HUES64 (cell line): Measurements from ENCODE around the gene UIMC1.

Experiments used
- H3K27ac ChIP-seq: 2 replicates; pipeline ENCODE4 v1.7.0; 2013; ENCODE audit warnings: low read depth, low read length, inconsistent platforms
- H3K27me3 ChIP-seq: 2 replicates; pipeline ENCODE4 v1.6.1; 2013; ENCODE audit warnings: mild to moderate bottlenecking, low read length; ENCODE audit not compliant: insufficient read depth
- H3K36me3 ChIP-seq: 2 replicates; pipeline ENCODE4 v1.6.1; 2013; ENCODE audit warnings: mild to moderate bottlenecking, low read length; ENCODE audit not compliant: insufficient read depth
- H3K4me1 ChIP-seq: 2 replicates; pipeline ENCODE4 v1.6.1; 2013; ENCODE audit warnings: mild to moderate bottlenecking, low read length, moderate library complexity; ENCODE audit not compliant: insufficient read depth
- H3K4me3 ChIP-seq: 2 replicates; pipeline ENCODE4 v1.5.1; 2013; ENCODE audit warnings: mild to moderate bottlenecking, low read length, moderate library complexity
- H3K9ac ChIP-seq: 2 replicates; pipeline ENCODE4 v1.6.1; 2013; ENCODE audit warnings: mild to moderate bottlenecking, low read depth, low read length
- H3K9me3 ChIP-seq: 2 replicates; pipeline ENCODE4 v1.6.1; 2013; ENCODE audit warnings: low read depth, low read length; ENCODE audit not compliant: insufficient read depth
- WGBS: fragments of 150-250, 120-280 bp; methylation state at CpG from one replicate; pipeline ENCODE4 v1.1.7; 2013; ENCODE audit warnings: missing lambda C conversion rate; 5-methylcytosine and 5-hydroxymethylcytosine counted together

Gene UIMC1

DNA sequence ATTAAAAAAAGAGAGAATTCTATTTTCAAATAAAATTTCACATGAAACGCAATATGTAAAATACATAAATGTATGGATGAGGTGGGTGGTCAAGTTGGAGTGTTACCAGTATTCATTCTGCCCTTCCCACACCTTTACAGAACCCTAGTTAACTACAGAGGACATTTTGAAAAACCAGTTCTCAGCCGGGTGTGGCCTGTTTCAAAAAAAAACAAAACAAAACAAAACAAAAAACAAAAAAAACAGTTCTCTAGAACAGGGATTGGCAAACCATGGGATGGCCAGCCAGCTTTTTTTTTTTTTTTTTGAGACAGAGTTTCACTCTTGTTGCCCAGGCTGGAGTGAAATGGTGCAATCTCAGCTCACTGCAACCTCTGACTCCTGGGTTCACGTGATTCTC, 79.0 kb downstream of the UIMC1 start:
- Histone ChIP-seq H3K27me3 (no peaks in the 10 kb centered on the region), H3K27ac (no peak overlapping the region), H3K9me3 (no peaks in the 10 kb centered on the region), H3K9ac (no peak overlapping the region), H3K36me3 (peaks cover 35% of the 10 kb centered on the region), H3K4me1 (peaks cover 2% of the 10 kb centered on the region; the same call in 1 of the 2 replicates), H3K4me3 (no peak overlapping the region)
- 99% methylated on average over 2 of the region's 3 CpGs for WGBS

DNA sequence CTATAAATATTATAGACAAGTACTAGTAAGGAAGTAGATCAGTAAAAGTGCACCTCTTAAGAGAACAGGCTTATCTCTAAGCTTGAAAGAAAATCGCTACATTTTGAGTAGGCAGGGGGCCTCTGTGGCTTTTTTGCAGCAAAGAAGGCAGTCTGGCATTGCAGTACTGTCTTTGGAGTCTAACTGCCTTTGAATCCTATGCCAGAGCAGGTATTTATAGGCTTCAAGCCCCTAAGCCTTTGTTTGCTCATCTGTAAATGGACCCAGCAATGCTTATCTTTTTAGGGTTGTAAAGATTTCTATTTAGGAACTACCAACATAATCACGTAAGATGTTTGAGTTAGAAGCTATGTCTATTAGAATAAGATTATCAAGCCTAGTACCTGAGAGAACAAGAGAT, 83.8 kb downstream of the UIMC1 start:
- peaks cover 10% of the 10 kb centered on the region; the same call in 1 of the 2 replicates for H3K4me1 ChIP-seq
- no peak overlapping the region for H3K27ac ChIP-seq
- H3K36me3 ChIP-seq, result peaks cover 19% of the 10 kb centered on the region
- no peak overlapping the region for H3K9ac ChIP-seq
- WGBS, result 90% methylated on average over 1 of the region's 2 CpGs
- no peaks in the 10 kb centered on the region for H3K27me3 ChIP-seq
- no peak overlapping the region for H3K4me3 ChIP-seq
- H3K9me3 ChIP-seq, result no peaks in the 10 kb centered on the region

DNA sequence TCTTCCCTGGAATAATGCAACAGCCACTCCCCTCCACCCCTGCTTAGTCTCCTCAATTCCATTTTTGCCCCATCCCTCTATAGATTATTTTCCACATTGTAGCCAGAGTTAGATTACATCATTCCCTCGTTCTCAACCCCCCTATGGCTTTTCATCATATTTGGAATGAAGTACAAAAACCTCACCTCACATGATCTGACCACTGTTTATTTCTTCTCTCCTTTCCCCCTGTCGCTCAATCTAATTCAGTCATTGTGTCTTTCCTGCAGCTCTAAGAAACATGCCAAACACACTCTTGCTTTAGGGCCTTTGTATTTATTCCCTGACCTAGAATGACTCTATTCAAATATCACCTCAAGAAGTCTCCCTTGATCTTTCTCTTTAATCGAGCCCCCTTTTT, 84.9 kb downstream of the UIMC1 start:
- Histone ChIP-seq H3K36me3 (peaks cover 16% of the 10 kb centered on the region), H3K4me1 (peaks cover 10% of the 10 kb centered on the region; the same call in 1 of the 2 replicates), H3K9me3 (no peaks in the 10 kb centered on the region), H3K9ac (no peak overlapping the region), H3K27me3 (no peaks in the 10 kb centered on the region), H3K4me3 (no peak overlapping the region), H3K27ac (no peak overlapping the region)
- WGBS, result 82% methylated on average over 3 of the region's 3 CpGs

DNA sequence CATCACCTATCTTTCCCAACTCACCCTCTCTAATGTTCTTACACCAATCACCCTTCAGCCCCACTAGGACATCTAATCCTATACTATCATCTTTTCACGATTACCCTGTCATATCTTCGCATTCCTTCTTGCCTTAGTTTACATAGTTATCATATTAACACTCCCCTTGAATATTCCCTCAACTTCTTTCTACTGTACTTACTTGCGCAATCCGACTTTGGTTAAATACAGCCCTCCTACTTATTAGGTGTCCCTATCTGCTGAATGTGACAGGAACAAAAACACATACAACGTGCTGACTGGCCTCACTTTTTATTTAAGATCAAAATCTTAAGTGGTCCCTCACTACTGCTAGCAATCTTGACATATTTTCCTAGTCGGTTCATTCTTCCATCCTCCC, 88.0 kb downstream of the UIMC1 start:
- Histone ChIP-seq H3K36me3 (peaks cover 23% of the 10 kb centered on the region; the same call in 1 of the 2 replicates), H3K9me3 (no peaks in the 10 kb centered on the region), H3K4me3 (no peak overlapping the region), H3K9ac (no peak overlapping the region), H3K4me1 (peaks cover 10% of the 10 kb centered on the region; the same call in 1 of the 2 replicates), H3K27me3 (no peaks in the 10 kb centered on the region), H3K27ac (no peak overlapping the region)
- 94% methylated on average over 6 of the region's 6 CpGs for WGBS

DNA sequence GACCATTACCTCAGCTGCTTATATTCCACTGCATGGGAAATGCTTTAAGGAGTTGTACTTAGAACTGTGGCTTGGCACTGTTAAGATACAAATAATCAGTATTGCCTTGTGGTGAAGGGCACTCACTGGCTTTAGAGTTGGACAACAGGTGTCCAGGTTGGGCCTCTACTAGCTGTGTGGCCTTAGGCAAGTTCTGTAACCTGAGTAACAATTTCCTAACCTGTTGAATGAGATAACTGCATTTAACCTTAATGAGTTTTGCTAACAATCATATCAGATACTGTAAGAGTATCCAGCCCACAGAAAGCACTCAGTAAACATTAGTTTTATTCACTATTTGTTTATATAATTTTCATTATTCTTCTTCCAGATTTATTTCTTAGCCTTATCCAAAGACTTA, 90.2 kb downstream of the UIMC1 start:
- no peaks in the 10 kb centered on the region; the same call in 1 of the 2 replicates for H3K4me1 ChIP-seq
- H3K27ac ChIP-seq, result no peak overlapping the region
- no peaks in the 10 kb centered on the region for H3K9me3 ChIP-seq
- H3K27me3 ChIP-seq, result no peaks in the 10 kb centered on the region
- no peak overlapping the region for H3K9ac ChIP-seq
- peaks cover 24% of the 10 kb centered on the region for H3K36me3 ChIP-seq
- H3K4me3 ChIP-seq, result no peak overlapping the region

DNA sequence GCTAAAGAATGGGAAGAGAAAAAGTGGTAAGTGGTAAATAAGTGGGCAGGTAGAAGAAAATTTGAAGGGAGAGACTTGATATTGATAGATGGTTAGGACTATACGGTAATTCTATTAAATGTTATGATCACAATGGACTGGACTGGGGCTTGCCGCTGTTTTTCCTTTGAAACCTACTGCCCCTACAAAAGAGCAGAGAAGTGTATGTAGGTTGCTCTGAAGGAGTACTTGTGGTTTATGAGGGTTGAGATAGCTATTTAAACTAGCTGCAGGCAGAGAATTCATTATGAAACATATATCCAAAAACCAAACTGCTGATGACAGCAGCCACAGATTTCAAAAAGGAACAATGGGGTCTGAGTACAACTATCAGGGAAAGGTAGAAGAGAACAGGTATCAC, 90.7 kb downstream of the UIMC1 start:
- H3K9ac ChIP-seq, result no peak overlapping the region
- no peak overlapping the region for H3K27ac ChIP-seq
- H3K4me3 ChIP-seq, result no peak overlapping the region
- 87% methylated on average over 2 of the region's 2 CpGs for WGBS
- H3K27me3 ChIP-seq, result no peaks in the 10 kb centered on the region
- H3K4me1 ChIP-seq, result no peaks in the 10 kb centered on the region; the same call in 1 of the 2 replicates
- H3K36me3 ChIP-seq, result peaks cover 25% of the 10 kb centered on the region
- no peaks in the 10 kb centered on the region for H3K9me3 ChIP-seq

DNA sequence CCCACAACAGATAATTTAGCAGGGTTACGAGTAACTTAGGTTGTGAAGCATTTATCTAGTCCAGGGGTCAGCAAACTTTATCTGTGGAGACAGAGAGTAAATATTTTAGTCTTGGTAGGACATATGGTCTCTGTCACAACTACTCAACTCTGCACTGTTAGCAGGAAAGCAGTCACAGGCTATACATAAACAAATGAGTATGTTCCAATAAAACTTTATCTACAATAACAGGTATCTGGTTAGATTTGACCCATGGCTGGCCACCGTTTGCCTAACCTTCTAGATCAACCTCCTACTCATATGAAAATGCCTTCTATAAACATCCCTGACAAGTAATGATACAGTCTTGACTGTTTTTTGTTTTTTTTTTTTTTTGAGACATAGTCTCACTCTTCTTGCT, 94.5 kb downstream of the UIMC1 start:
- H3K9ac ChIP-seq, result no peak overlapping the region
- H3K4me1 ChIP-seq, result no peaks in the 10 kb centered on the region; the same call in 1 of the 2 replicates
- no peaks in the 10 kb centered on the region for H3K9me3 ChIP-seq
- H3K27ac ChIP-seq, result no peak overlapping the region
- H3K36me3 ChIP-seq, result peaks cover 28% of the 10 kb centered on the region
- 96% methylated on average over 2 of the region's 2 CpGs for WGBS
- no peak overlapping the region for H3K4me3 ChIP-seq
- no peaks in the 10 kb centered on the region for H3K27me3 ChIP-seq

DNA sequence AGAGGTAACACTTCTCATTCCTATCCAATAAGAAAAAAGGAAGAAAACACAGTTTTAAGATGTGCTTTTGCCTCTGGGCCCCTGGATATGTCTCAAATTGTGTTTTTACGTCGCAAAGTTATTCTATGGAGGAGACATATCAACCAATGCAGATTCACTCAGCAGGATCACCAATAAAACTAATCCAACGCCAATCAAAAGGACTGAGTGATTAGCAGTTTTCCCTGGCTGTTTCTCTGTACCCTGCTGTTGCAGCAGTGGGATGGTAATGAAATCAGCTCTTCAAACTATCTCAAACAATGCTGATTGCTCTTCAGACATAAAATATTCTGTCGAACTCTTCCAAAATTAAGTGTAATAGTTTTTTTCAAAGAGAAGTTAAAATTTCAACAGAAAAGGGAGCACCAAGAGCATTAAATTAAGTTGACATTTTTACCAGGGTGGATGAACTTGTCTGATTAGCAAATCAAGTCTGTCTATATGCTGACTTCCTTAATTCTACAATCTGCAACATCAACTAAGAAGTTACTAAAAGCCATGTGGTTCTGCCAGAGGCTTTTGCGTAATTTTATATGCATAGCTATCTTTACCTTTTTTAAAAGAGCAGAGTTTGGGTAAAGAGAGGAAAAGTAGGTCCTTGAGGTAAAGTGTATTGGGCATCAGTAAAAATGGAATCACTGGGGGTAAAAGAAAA, 97.8 kb downstream of the UIMC1 start:
- Histone ChIP-seq H3K36me3 (peaks cover 54% of the 10 kb centered on the region), H3K27me3 (no peaks in the 10 kb centered on the region), H3K27ac (no peak overlapping the region), H3K9me3 (no peaks in the 10 kb centered on the region), H3K4me1 (no peaks in the 10 kb centered on the region; the same call in 1 of the 2 replicates), H3K9ac (no peak overlapping the region), H3K4me3 (no peak overlapping the region)
- WGBS, result 98% methylated on average over 5 of the region's 5 CpGs

DNA sequence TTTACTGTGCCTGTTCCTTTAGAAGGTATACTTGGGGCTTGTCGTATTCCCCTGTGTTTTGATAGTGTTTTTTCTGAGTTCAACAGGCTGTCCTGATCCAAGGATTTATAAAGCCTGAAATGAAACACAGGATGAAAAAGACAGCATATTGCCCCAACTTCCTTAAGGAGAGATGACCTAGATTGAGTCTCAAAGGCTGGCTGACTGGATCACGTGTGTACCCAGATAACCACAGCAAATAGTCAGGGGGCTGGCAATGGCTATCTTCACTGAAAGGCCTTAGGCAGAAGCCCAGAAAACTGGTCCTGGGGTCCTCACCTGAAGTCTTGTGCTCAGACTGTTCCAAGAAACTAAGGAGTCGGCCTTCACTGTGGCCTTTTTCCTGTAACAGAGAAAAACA, 99.8 kb downstream of the UIMC1 start:
- Histone ChIP-seq H3K4me3 (no peak overlapping the region), H3K9me3 (no peaks in the 10 kb centered on the region), H3K27ac (no peak overlapping the region), H3K4me1 (no peaks in the 10 kb centered on the region), H3K27me3 (no peaks in the 10 kb centered on the region), H3K36me3 (peaks cover 67% of the 10 kb centered on the region), H3K9ac (no peak overlapping the region)
- 91% methylated on average over 3 of the region's 3 CpGs for WGBS

DNA sequence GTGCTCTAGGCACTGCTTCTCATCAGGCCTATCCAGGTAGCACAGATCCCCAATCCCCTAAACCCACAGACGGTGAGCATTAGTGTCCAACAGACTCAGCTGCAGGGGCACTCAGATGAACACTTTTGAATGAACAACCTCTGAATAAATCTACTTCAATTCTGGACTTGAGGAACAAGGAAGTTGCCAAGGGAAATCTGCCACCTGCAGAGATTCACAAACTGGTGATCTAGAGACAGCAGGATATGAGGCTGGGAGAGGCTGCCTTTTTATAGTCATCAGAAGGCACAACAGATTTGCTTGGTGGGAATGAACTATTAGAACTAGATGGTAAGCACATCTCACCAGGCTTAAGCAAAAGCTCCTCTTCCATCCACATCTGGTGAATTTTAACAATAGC, 100.5 kb downstream of the UIMC1 start:
- WGBS, result 92% methylated on average over 1 of the region's 1 CpG

DNA sequence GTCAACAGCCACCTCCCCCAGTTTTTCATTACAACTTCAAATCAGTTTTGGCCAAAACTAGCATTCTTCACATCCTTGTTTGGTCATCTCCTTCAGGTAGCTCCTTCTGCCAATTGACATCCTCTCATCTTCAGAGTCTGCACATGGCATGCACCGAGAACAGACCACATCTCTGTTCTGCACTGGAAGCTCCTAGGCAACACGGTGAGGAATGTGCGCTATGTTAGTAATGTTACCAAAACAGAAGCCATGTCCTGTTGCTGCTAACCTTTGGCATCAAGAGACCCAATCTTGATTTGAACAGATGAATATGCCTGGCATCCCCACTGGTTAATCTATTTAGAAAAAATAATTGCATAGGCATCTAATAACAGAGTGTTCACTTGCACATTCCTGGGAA, 102.3 kb downstream of the UIMC1 start:
- Histone ChIP-seq H3K4me1 (no peaks in the 10 kb centered on the region), H3K27me3 (no peaks in the 10 kb centered on the region), H3K9ac (no peak overlapping the region), H3K36me3 (peaks cover 63% of the 10 kb centered on the region), H3K4me3 (no peak overlapping the region), H3K27ac (no peak overlapping the region), H3K9me3 (no peaks in the 10 kb centered on the region)
- 97% methylated on average over 3 of the region's 3 CpGs for WGBS

More for the DNA sequence above, 100.5 kb downstream of the UIMC1 start:
- Histone ChIP-seq H3K27me3 (no peaks in the 10 kb centered on the region), H3K4me3 (no peak overlapping the region), H3K9ac (no peak overlapping the region), H3K4me1 (no peaks in the 10 kb centered on the region), H3K36me3 (peaks cover 65% of the 10 kb centered on the region), H3K27ac (no peak overlapping the region), H3K9me3 (no peaks in the 10 kb centered on the region)
